Measurements from ENCODE around the gene EHBP1. TPM values are rescaled to one million over a fixed set of nuclear protein-coding genes. Genes with fewer than 3 reads are reported as not detected.

EHBP1 gene
- total and polyA plus RNA-seq, 4 donors: 12.0 to 70.9 (median 28.1) TPM

GRCh38 chr2:63092857-63093256 is 387.3 kb downstream of the EHBP1 start:
- ATAC-seq (ENCODE audit: low FRiP score) (no peak), DNase-seq (no peak)
- WGBS, 2 donors: 0 to 2% methylated on average over 1 of the region's 1 CpG
- Histone ChIP-seq H3K4me1 (ENCODE audit: control insufficient read depth in 1 of 2, insufficient read depth in 2 of 2, low read length in 2 of 2) (no peaks in the 10 kb centered on the region), H3K4me3 (ENCODE audit: low read length in 2 of 2) (no peak overlapping the region), H3K27ac (ENCODE audit: low read depth in 1 of 2, low read length in 2 of 2) (no peak overlapping the region), H3K9me3 (ENCODE audit: control insufficient read depth, low read length) (peaks cover 2% of the 10 kb centered on the region), H3K27me3 (ENCODE audit: control insufficient read depth in 1 of 2, insufficient read depth in 2 of 2, low read length in 1 of 2) (no peaks in the 10 kb centered on the region), H3K36me3 (ENCODE audit: control insufficient read depth in 1 of 2, insufficient read depth in 2 of 2, low read length in 1 of 2) (no peaks in the 10 kb centered on the region)
- intact Hi-C loops (cut with DNase I): no loop called here

DNA sequence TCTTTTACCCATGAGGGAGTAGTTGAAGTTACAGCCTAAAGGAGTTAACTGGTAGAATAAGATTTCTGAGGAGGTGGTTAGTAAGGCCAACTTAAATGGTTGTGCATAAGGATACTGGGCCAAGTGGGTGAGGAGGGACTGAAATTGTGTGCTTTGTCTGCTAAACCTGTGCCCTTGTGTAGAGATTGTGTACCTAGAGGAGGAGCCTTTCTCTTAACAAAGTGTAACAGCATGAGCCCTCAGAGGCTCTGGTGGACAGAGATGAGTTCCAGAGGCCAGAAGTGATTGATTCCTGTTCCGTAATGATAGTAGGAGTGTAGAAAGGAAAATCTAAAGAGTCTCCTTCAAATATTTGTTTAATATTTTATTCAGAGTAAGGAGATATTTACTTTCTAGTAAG is 388.0 kb downstream of the EHBP1 start:
- Histone ChIP-seq H3K4me1 (ENCODE audit: control insufficient read depth in 1 of 2, insufficient read depth in 2 of 2, low read length in 2 of 2) (no peaks in the 10 kb centered on the region), H3K27ac (ENCODE audit: low read depth in 1 of 2, low read length in 2 of 2) (no peak overlapping the region), H3K36me3 (ENCODE audit: control insufficient read depth in 1 of 2, insufficient read depth in 2 of 2, low read length in 1 of 2) (no peaks in the 10 kb centered on the region), H3K27me3 (ENCODE audit: control insufficient read depth in 1 of 2, insufficient read depth in 2 of 2, low read length in 1 of 2) (no peaks in the 10 kb centered on the region), H3K4me3 (ENCODE audit: low read length in 2 of 2) (no peak overlapping the region), H3K9me3 (ENCODE audit: control insufficient read depth, low read length) (peaks cover 2% of the 10 kb centered on the region)
- DNase-seq (no peak), ATAC-seq (ENCODE audit: low FRiP score) (no peak)
- intact Hi-C loops (cut with DNase I): no loop called here
- 74 to 90% methylated on average over 1 of the region's 1 CpG for WGBS, 2 donors

Other genes starting within 250 kb of the EHBP1 start
- 1 to 10 TPM; 1.1 TPM for gene TMEM17, start 199.5 kb upstream of the EHBP1 start, total RNA-seq
- under 1 TPM in 1 of 2 donors, not detected in 1; 0.79 TPM for gene TMEM17, start 199.5 kb upstream of the EHBP1 start, polyA plus RNA-seq